ENCODE measurements around the gene KIRREL3. TPM values are rescaled to one million over a fixed set of nuclear protein-coding genes. Genes with fewer than 3 reads are reported as not detected.

Gene KIRREL3
- total RNA-seq, 1 experiment from 2014 or later = 0.44 TPM

DNA sequence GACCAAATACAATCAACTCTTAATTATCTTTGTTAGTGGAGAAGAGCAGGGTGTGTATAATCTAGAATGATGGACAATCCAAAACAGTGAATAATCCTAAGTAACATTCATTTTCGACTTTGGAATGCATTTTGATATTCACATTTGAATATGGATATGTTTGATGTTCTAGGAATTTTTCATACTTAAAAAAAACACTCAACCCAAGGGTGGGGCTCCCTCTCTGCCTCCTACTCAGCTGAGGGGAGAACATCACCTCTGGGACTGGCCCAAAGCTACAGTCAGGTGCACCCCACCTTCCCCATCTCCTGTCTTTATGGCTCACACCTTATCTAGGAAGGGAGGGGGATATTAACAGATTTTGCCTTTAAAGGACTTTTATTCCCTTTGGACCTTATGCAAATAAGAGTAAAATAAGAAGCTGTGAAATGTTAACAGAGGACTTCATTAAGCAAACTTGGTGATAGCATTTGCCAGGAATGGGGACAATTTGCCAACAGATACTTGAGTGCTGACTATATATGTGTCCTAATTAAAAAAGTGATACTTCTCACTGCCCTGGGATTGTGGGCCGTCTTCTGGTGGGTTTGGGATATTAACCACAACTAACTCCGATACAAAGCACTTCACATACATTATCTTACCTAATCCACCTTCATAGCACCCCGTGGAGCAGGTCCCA is 458.1 kb downstream of the KIRREL3 start:
- no peaks in the 10 kb centered on the region for H3K79me2 ChIP-seq (ENCODE audit: low read length)
- ATAC-seq (no peak), DNase-seq (no peak)
- no peak overlapping the region for H3K9ac ChIP-seq (ENCODE audit: low read length)
- H3K4me2 ChIP-seq (ENCODE audit: low read length) = no peak overlapping the region
- ChIA-PET POLR2A (ENCODE audit: unreplicated experiment) (no interaction called here), CTCF (no interaction called here)
- H3K27me3 ChIP-seq (ENCODE audit: low read length) = peaks cover 76% of the 10 kb centered on the region
- no peak overlapping the region for H3K4me3 ChIP-seq (ENCODE audit: low read length)
- no peaks in the 10 kb centered on the region for H3K9me3 ChIP-seq (ENCODE audit: low read length)
- H3K9me2 ChIP-seq (replicated peaks; ENCODE audit: low read length) = no peaks in the 10 kb centered on the region
- no peaks in the 10 kb centered on the region for H4K20me1 ChIP-seq (ENCODE audit: low read length)
- H3F3A ChIP-seq (ENCODE audit: low read length, unreplicated experiment) = no peaks in the 10 kb centered on the region
- intact Hi-C loops (cut with micrococcal nuclease) = no loop called here
- no peaks in the 10 kb centered on the region for H3K4me1 ChIP-seq (ENCODE audit: insufficient read depth, low read length)
- BruUV-seq (replicated peaks) = no TSS peak
- H3K36me3 ChIP-seq (ENCODE audit: low read depth, low read length) = no peaks in the 10 kb centered on the region
- H3K27ac ChIP-seq (ENCODE audit: low read length) = no peak overlapping the region
- no peak overlapping the region for H2AFZ ChIP-seq (ENCODE audit: low read length)
- TF ChIP-seq EZH2 (IDR thresholded peaks at IDR 0.05; ENCODE audit: low read length, unreplicated experiment) (no peak), EZH2phosphoT487 (IDR thresholded peaks at IDR 0.05; ENCODE audit: borderline replicate concordance, low read length) (no peak)
- TF ChIP-seq, protein P1, sequence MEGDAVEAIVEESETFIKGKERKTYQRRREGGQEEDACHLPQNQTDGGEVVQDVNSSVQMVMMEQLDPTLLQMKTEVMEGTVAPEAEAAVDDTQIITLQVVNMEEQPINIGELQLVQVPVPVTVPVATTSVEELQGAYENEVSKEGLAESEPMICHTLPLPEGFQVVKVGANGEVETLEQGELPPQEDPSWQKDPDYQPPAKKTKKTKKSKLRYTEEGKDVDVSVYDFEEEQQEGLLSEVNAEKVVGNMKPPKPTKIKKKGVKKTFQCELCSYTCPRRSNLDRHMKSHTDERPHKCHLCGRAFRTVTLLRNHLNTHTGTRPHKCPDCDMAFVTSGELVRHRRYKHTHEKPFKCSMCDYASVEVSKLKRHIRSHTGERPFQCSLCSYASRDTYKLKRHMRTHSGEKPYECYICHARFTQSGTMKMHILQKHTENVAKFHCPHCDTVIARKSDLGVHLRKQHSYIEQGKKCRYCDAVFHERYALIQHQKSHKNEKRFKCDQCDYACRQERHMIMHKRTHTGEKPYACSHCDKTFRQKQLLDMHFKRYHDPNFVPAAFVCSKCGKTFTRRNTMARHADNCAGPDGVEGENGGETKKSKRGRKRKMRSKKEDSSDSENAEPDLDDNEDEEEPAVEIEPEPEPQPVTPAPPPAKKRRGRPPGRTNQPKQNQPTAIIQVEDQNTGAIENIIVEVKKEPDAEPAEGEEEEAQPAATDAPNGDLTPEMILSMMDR (conservative IDR thresholded peaks at IDR 0.05; ENCODE audit: low read depth, low read length) = no peak

- H3K27me3 ChIP-seq (ENCODE audit: low read length) = peaks cover 65% of the 10 kb centered on the region
- TF ChIP-seq EZH2 (IDR thresholded peaks at IDR 0.05; ENCODE audit: low read length, unreplicated experiment) = no peak
- TF ChIP-seq EZH2phosphoT487 (IDR thresholded peaks at IDR 0.05; ENCODE audit: borderline replicate concordance, low read length) = no peak
- TF ChIP-seq, protein P1 (conservative IDR thresholded peaks at IDR 0.05; ENCODE audit: low read depth, low read length) = no peak
- ChIA-PET CTCF (no interaction called here), POLR2A (ENCODE audit: unreplicated experiment) (no interaction called here)
- no peaks in the 10 kb centered on the region for H4K20me1 ChIP-seq (ENCODE audit: low read length)
- no peak for DNase-seq
- ATAC-seq = no peak
- no peaks in the 10 kb centered on the region for H3K79me2 ChIP-seq (ENCODE audit: low read length)
- no peak overlapping the region for H3K4me3 ChIP-seq (ENCODE audit: low read length)
- intact Hi-C loops (cut with micrococcal nuclease) = no loop called here
- no peak overlapping the region for H3K9ac ChIP-seq (ENCODE audit: low read length)
- no peaks in the 10 kb centered on the region for H3K4me1 ChIP-seq (ENCODE audit: insufficient read depth, low read length)
- H3F3A ChIP-seq (ENCODE audit: low read length, unreplicated experiment) = no peaks in the 10 kb centered on the region
- no peak overlapping the region for H3K27ac ChIP-seq (ENCODE audit: low read length)
- H3K9me2 ChIP-seq (replicated peaks; ENCODE audit: low read length) = no peaks in the 10 kb centered on the region
- no TSS peak for BruUV-seq (replicated peaks)
- H2AFZ ChIP-seq (ENCODE audit: low read length) = no peak overlapping the region
- H3K9me3 ChIP-seq (ENCODE audit: low read length) = no peaks in the 10 kb centered on the region
- H3K36me3 ChIP-seq (ENCODE audit: low read depth, low read length) = no peaks in the 10 kb centered on the region
- no peak overlapping the region for H3K4me2 ChIP-seq (ENCODE audit: low read length)
Measured at GRCh38 chr11:126538071-126538470, 462.5 kb downstream of the KIRREL3 start.

- H3K9me2 ChIP-seq (replicated peaks; ENCODE audit: low read length) = no peaks in the 10 kb centered on the region
- ATAC-seq = no peak
- no peaks in the 10 kb centered on the region for H3F3A ChIP-seq (ENCODE audit: low read length, unreplicated experiment)
- H3K4me2 ChIP-seq (ENCODE audit: low read length) = no peak overlapping the region
- intact Hi-C loops (cut with micrococcal nuclease) = no loop called here
- H3K4me3 ChIP-seq (ENCODE audit: low read length) = no peak overlapping the region
- no peak for TF ChIP-seq EZH2phosphoT487 (IDR thresholded peaks at IDR 0.05; ENCODE audit: borderline replicate concordance, low read length)
- no peaks in the 10 kb centered on the region for H3K4me1 ChIP-seq (ENCODE audit: insufficient read depth, low read length)
- H3K79me2 ChIP-seq (ENCODE audit: low read length) = no peaks in the 10 kb centered on the region
- no peaks in the 10 kb centered on the region for H3K36me3 ChIP-seq (ENCODE audit: low read depth, low read length)
- no peak overlapping the region for H3K27ac ChIP-seq (ENCODE audit: low read length)
- H4K20me1 ChIP-seq (ENCODE audit: low read length) = no peaks in the 10 kb centered on the region
- ChIA-PET CTCF (no interaction called here), POLR2A (ENCODE audit: unreplicated experiment) (no interaction called here)
- no peaks in the 10 kb centered on the region for H3K9me3 ChIP-seq (ENCODE audit: low read length)
- H3K27me3 ChIP-seq (ENCODE audit: low read length) = peaks cover 59% of the 10 kb centered on the region
- no TSS peak for BruUV-seq (replicated peaks)
- no peak overlapping the region for H3K9ac ChIP-seq (ENCODE audit: low read length)
- DNase-seq = no peak
- no peak overlapping the region for H2AFZ ChIP-seq (ENCODE audit: low read length)
Measured at GRCh38 chr11:126537492-126537891, 463.1 kb downstream of the KIRREL3 start.

All from PC-3 (cell line).